Gastrocnemius medialis (tissue), 4 donors: Measurements from ENCODE around the gene ZIC1. TPM values are rescaled to one million over a fixed set of nuclear protein-coding genes. Genes with fewer than 3 reads are reported as not detected.

ENCODE experiments used
- ATAC-seq, 2 donors: fragments of 150-250 bp; one replicate each; pipeline ENCODE4 v1.9.1; 2016
- DNase-seq, 2 donors: peaks; one replicate each; pipeline ENCODE4 v3.0.0-alpha.2; 2019
- H3K27ac ChIP-seq, 4 donors: fragments of 200-600 bp; sonication (generic); 1 replicate in 1 of 4; 2 replicates in 3 of 4; pipeline ENCODE4 v1.5.1; 2016 to 2018; ENCODE audit warnings: mild to moderate bottlenecking in 2 of 4, moderate library complexity in 1 of 4
- H3K27me3 ChIP-seq, 3 donors: fragments of 200-600 bp; sonication (generic) in 2 of 3; 1 replicate in 1 of 3; 2 replicates in 2 of 3; pipeline versions ENCODE4 v1.5.1 to v1.6.0; 2016 to 2019; ENCODE audit warnings: mild to moderate bottlenecking in 1 of 3, moderate library complexity in 1 of 3
- H3K36me3 ChIP-seq, 2 donors: fragments of 200-600 bp; sonication (generic) in 1 of 2; one replicate each; pipeline ENCODE4 v1.5.1; 2017 to 2018
- H3K4me1 ChIP-seq, 2 donors: fragments of 200-600 bp; sonication (generic) in 1 of 2; one replicate each; pipeline ENCODE4 v1.5.1; 2016 to 2017; ENCODE audit warnings: mild to moderate bottlenecking in 2 of 2
- H3K4me3 ChIP-seq, 4 donors: fragments of 200-600 bp; sonication (generic) in 3 of 4; 1 replicate in 1 of 4; 2 replicates in 3 of 4; pipeline ENCODE4 v1.5.1; 2016 to 2019; ENCODE audit warnings: mild to moderate bottlenecking in 2 of 4
- H3K9me3 ChIP-seq, 3 donors: fragments of 200-600 bp; sonication (generic) in 2 of 3; 1 replicate in 1 of 3; 2 replicates in 2 of 3; pipeline ENCODE4 v1.5.1; 2016 to 2019
- POLR2A ChIP-seq, 2 donors: fragments of 450-650 bp; IDR thresholded peaks; one replicate each; pipeline ENCODE4 v1.6.1; 2017; ENCODE audit warnings: antibody characterized with exemption in 2 of 2, mild to moderate bottlenecking in 2 of 2, moderate library complexity in 2 of 2
- in situ Hi-C, 4 donors: fragments of 200-750 bp; cut with MboI; loops; one replicate each; pipeline versions ENCODE4 v1.15.0 to v1.8.0; 2017; ENCODE audit warnings: low sequenced_read_pairs in 4 of 4
- intact Hi-C: fragments of 100-400 bp; cut with DNase I; formaldehyde crosslinking; loops from one replicate; pipeline ENCODE4 v1.15.1; 2023; ENCODE audit warnings: low total_unique reads
- total RNA-seq, 4 donors: library from RNA; depleted of rRNA; stranded (reverse); fragments of >200 nt; gene quantifications; one replicate each; pipeline versions ENCODE4 v1.1.0 to v1.2.3, GENCODE V29; 2016
- TF ChIP-seq, protein P1 (sequence below), 5 experiments: fragments of 450-650 bp in 3 of 5; fragments of 200-600 bp in 2 of 5; sonication (generic) in 2 of 5; IDR thresholded peaks in 4 of 5; conservative IDR thresholded peaks in 1 of 5; 1 replicate in 4 of 5; 2 replicates in 1 of 5; pipeline ENCODE4 v1.5.1; 2016 to 2019; ENCODE audit warnings: antibody characterized with exemption in 5 of 5, mild to moderate bottlenecking in 3 of 5, moderate library complexity in 3 of 5

The ZIC1 gene
- total RNA-seq, 4 donors from 2014 or later, result 3.3 to 5.2 (median 4.3) TPM

DNA sequence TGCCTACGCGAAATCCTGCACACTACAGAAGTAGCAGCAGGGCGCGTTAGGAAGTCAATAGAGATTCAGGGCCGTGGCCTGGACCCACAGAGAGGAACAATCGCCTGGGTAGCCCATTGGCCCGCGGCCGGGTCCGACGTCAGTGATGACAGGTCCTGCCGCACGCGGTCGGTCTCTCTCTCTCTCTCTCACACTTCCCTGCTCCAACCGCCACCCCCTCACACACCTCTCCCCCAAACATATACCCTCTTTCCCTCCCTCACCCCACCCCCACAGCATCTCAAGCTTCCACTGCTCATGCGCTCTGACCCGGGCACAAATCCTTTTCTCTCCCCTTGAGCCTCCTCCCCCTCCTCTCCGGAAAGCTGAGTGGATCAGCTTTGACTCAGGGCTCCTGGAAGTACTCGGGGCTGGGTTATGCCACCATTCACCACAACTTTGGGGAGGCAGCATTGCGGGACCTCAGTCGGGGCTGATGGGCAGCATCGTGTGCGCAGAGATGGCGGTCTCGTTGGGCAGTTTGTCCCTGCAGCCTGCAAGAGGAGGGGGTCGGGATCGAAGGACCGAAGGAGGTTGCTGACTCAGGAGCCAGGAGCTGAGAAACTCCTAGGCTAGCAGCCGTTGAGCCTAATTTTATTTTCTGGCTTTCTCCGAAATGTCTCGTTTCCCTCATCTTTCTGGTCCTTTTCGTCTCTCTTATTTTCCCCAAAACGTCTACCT lies 11.8 kb upstream of the ZIC1 start:
- Histone ChIP-seq H3K27me3 (peaks cover 11 to 23% (median 13%) of the 10 kb centered on the region in 3 donors), H3K4me1 (peaks cover 0 to 13% of the 10 kb centered on the region in 2 donors), H3K4me3 (no peak overlapping the region), H3K9me3 (no peaks in the 10 kb centered on the region), H3K27ac (no peak overlapping the region), H3K36me3 (no peaks in the 10 kb centered on the region)
- ATAC-seq, result no peak
- no peak for TF ChIP-seq POLR2A (IDR thresholded peaks at IDR 0.05)
- TF ChIP-seq, protein P1, sequence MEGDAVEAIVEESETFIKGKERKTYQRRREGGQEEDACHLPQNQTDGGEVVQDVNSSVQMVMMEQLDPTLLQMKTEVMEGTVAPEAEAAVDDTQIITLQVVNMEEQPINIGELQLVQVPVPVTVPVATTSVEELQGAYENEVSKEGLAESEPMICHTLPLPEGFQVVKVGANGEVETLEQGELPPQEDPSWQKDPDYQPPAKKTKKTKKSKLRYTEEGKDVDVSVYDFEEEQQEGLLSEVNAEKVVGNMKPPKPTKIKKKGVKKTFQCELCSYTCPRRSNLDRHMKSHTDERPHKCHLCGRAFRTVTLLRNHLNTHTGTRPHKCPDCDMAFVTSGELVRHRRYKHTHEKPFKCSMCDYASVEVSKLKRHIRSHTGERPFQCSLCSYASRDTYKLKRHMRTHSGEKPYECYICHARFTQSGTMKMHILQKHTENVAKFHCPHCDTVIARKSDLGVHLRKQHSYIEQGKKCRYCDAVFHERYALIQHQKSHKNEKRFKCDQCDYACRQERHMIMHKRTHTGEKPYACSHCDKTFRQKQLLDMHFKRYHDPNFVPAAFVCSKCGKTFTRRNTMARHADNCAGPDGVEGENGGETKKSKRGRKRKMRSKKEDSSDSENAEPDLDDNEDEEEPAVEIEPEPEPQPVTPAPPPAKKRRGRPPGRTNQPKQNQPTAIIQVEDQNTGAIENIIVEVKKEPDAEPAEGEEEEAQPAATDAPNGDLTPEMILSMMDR (IDR thresholded peaks at IDR 0.05 in 4 of 5, conservative IDR thresholded peaks at IDR 0.05 in 1 of 5), result no peak
- in situ Hi-C loops (loop anchor here in 2 of 4 donors (25.0 kb wide), 1 partner anchor 215 kb away; no protein-coding TSS in a partner anchor), intact Hi-C loops (no loop called here)
- no peak for DNase-seq

DNA sequence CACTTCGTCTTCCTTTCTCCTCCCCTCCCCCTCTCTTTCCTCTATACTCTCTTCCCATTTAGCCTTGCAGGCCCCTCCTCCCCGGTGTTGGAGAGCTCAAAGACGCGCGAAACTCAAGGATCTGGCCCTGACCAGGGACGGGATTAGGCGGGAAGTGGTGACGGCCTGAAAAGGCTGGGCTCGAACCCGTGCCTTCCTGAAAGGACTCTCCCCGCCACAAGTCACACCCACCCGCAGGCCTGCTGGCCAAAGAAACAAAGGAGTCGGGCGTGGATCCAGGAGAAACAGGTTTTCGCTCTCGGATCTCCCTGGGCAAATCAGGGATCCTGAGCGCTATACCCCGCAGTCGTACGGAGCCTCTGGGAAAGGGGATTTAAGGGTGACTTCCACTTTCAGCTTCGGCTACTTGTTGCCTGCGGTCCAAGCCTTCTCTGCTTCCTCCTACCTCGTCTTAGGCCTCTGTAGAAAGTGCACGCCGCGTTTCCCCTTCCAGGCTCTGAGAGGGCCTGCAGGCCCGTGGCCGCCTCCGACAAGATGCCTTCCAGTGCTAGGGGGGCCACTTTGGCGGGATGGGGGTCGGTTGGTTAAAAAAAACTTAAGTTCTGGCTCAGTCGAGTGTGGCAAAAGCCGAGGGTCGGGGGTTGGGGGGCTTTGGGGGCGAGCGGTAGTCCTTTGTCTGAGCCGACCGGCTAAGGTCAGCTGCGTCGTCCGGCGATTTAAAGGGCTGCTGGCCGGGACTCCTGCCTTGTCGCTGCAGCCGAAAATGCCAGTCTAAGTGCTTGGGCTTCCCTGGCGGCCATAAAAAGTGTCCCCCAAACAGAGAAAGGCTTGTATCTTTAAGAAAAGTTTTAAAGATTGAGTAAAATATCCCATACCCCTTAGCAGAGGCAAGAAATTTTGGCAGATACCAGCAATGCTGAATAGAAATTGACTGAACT lies 11.0 kb upstream of the ZIC1 start:
- intact Hi-C loops, result no loop called here
- no peak for TF ChIP-seq POLR2A (IDR thresholded peaks at IDR 0.05)
- TF ChIP-seq, protein P1 (IDR thresholded peaks at IDR 0.05 in 4 of 5, conservative IDR thresholded peaks at IDR 0.05 in 1 of 5), result no peak
- H3K27me3 ChIP-seq, result peaks cover 7 to 22% (median 13%) of the 10 kb centered on the region in 3 donors

DNA sequence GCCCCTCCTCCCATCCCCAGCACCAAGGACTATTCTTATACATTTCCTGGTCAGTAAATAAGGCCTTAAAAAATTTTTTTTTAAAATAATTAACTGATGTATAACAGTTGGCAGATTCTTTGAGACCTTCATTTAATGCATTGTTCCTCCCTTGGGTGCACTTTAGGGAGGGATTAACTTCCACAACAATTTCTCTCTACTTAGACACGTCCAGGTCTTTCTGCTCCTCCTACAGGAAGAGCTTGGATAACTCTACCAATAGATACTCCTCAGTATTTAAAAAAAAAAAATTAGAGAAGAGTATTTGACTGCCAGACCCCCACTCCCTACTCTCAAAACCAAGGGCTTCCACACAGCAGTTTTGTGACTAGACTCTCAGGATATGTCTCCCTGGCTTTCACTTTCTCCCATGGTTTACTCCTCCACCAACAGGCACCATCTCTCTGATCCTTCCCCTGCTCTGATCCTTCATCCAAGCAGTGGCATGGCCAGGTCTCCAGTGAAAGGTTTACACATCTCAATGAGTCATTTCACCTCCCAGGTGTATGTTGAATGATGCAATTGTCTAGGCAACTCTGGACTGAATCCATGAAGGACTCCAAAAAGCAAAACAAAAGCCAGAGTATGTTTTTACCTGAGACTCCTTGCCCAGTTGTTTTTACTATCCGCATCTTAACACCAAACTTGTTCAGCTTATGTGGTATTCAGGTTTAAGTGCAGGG lies 10.2 kb upstream of the ZIC1 start:
- no peaks in the 10 kb centered on the region for H3K36me3 ChIP-seq
- TF ChIP-seq, protein P1 (IDR thresholded peaks at IDR 0.05 in 4 of 5, conservative IDR thresholded peaks at IDR 0.05 in 1 of 5), result no peak
- TF ChIP-seq POLR2A (IDR thresholded peaks at IDR 0.05), result no peak
- in situ Hi-C loops (loop anchor here in 2 of 4 donors (25.0 kb wide), 1 partner anchor 213 kb away; no protein-coding TSS in a partner anchor), intact Hi-C loops (no loop called here)
- peaks cover 7 to 16% (median 11%) of the 10 kb centered on the region in 3 donors for H3K27me3 ChIP-seq
- DNase-seq, result no peak
- H3K27ac ChIP-seq, result no peak overlapping the region
- ATAC-seq, result no peak
- no peaks in the 10 kb centered on the region for H3K9me3 ChIP-seq
- H3K4me1 ChIP-seq, result peaks cover 0 to 7% of the 10 kb centered on the region in 2 donors
- H3K4me3 ChIP-seq, result no peak overlapping the region

More for the DNA sequence above, 11.0 kb upstream of the ZIC1 start:
- Histone ChIP-seq H3K27ac (no peak overlapping the region), H3K4me3 (no peak overlapping the region), H3K4me1 (peaks cover 0 to 10% of the 10 kb centered on the region in 2 donors), H3K36me3 (no peaks in the 10 kb centered on the region), H3K9me3 (no peaks in the 10 kb centered on the region)
- in situ Hi-C loops, result loop anchor here in 2 of 4 donors (25.0 kb wide), 1 partner anchor 214 kb away; no protein-coding TSS in a partner anchor
- DNase-seq (no peak), ATAC-seq (no peak)

DNA sequence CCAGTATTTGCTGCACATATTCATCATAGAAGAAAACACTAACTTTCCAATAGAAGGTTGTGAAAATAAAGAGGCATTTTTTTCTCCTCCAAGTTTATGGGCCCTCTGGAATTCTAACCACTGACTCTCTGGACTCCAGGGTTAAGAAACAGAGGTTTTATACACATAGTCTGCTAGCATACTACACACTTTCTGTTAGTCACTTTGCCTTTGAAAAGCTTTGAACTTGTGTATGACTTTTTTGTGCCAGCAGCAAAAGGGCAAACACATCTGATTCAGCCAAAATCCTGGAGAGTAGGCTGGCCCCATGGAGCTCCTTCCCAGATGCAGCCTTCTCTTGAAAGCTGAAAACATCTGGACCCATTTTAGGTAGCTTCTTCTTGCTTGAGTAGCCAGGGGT lies 9.1 kb upstream of the ZIC1 start:
- Histone ChIP-seq H3K4me1 (peaks cover 0 to under 1% of the 10 kb centered on the region in 2 donors), H3K27me3 (peaks cover 5 to 16% (median 7%) of the 10 kb centered on the region in 3 donors), H3K36me3 (no peaks in the 10 kb centered on the region), H3K27ac (no peak overlapping the region), H3K4me3 (no peak overlapping the region), H3K9me3 (no peaks in the 10 kb centered on the region)
- ATAC-seq (no peak), DNase-seq (no peak)
- in situ Hi-C loops, result no loop called here
- no peak for TF ChIP-seq POLR2A (IDR thresholded peaks at IDR 0.05)
- TF ChIP-seq, protein P1 (IDR thresholded peaks at IDR 0.05 in 4 of 5, conservative IDR thresholded peaks at IDR 0.05 in 1 of 5), result no peak
- intact Hi-C loops, result no loop called here
